NCI-H2196 (cell line): ENCODE results near the gene SEL1L3.
A peak's percentile ranks its signal among the peaks of the same experiment; 100 is the strongest.
"Not testable (repeated sequence)": the region's sequence is repeated elsewhere in the genome, so short reads cannot be mapped to it uniquely, and the experiment has no call there.

Experiments
- DNase-seq: peaks from one replicate; lab custom pipeline; 2025; ENCODE audit not compliant: unreplicated experiment; lab: John Stamatoyannopoulos, UW

The SEL1L3 gene

GRCh38 chr4:25862411-25863346, at the start of gene SEL1L3:
Gene SEL1L3 (minus strand): TSS chr4:25862988. CDS start chr4:25862836, 152 bp downstream.
- peak; percentile 52 for DNase-seq

- no peak for DNase-seq
Measured at GRCh38 chr4:25911356-25911755, 48.6 kb upstream of the SEL1L3 start.

- DNase-seq, result no peak
Measured at GRCh38 chr4:25908491-25908901, 45.7 kb upstream of the SEL1L3 start.

- not testable (repeated sequence) for DNase-seq
Measured at GRCh38 chr4:25906113-25906512, 43.3 kb upstream of the SEL1L3 start.

GRCh38 chr4:25905371-25905770, 42.6 kb upstream of the SEL1L3 start:
- no peak for DNase-seq

- DNase-seq, result no peak
Measured at GRCh38 chr4:25904748-25905082, 41.9 kb upstream of the SEL1L3 start.

- peak; percentile 24 for DNase-seq
Measured at GRCh38 chr4:25903900-25904747, 41.3 kb upstream of the SEL1L3 start.

GRCh38 chr4:25901030-25901430, 38.2 kb upstream of the SEL1L3 start:
- no peak for DNase-seq

- DNase-seq, result no peak
Measured at GRCh38 chr4:25900310-25900709, 37.5 kb upstream of the SEL1L3 start.

GRCh38 chr4:25896776-25897539, 34.2 kb upstream of the SEL1L3 start:
- no peak for DNase-seq

- no peak for DNase-seq
Measured at GRCh38 chr4:25892796-25893195, 30.0 kb upstream of the SEL1L3 start.

GRCh38 chr4:25890571-25891485, 28.0 kb upstream of the SEL1L3 start:
- no peak for DNase-seq

- DNase-seq, result no peak
Measured at GRCh38 chr4:25889589-25890503, 27.1 kb upstream of the SEL1L3 start.

- DNase-seq, result no peak
Measured at GRCh38 chr4:25888781-25889180, 26.0 kb upstream of the SEL1L3 start.

GRCh38 chr4:25884031-25884782, 21.4 kb upstream of the SEL1L3 start:
- DNase-seq, result no peak

- DNase-seq, result no peak
Measured at GRCh38 chr4:25883565-25883964, 20.8 kb upstream of the SEL1L3 start.

- DNase-seq, result no peak
Measured at GRCh38 chr4:25882226-25882625, 19.4 kb upstream of the SEL1L3 start.

- DNase-seq, result no peak
Measured at GRCh38 chr4:25881193-25881592, 18.4 kb upstream of the SEL1L3 start.
